Choroid plexus epithelial cell (primary cell): Measurements from ENCODE around the gene SFTA2.
"Not testable (repeated sequence)": the region's sequence is repeated elsewhere in the genome, so short reads cannot be mapped to it uniquely, and the experiment has no call there.

Experiments used
- DNase-seq: peaks from one replicate; pipeline ENCODE4 v3.0.0-alpha.2; 2010; ENCODE audit warnings: low read depth
- H3K4me3 ChIP-seq: 2 replicates; pipeline ENCODE4 v1.5.1; 2011; ENCODE audit warnings: low read depth, mild to moderate bottlenecking, control low read depth, low read length, moderate library complexity
- CTCF ChIP-seq: conservative IDR thresholded peaks from 2 replicates; pipeline ENCODE4 v1.5.1; 2011; ENCODE audit warnings: low read depth, mild to moderate bottlenecking, control low read depth, inconsistent platforms, low read length, moderate library complexity

SFTA2 gene

GRCh38 chr6:30935018-30935417 is 3.0 kb upstream of the SFTA2 start:
- no peak overlapping the region for H3K4me3 ChIP-seq
- no peak for TF ChIP-seq CTCF
- peak; percentile 73 for DNase-seq

- no peak for DNase-seq
- TF ChIP-seq CTCF, result no peak
- no peak overlapping the region for H3K4me3 ChIP-seq
These were observed 845 bp upstream of the SFTA2 start for GRCh38 chr6:30932665-30933365.

- DNase-seq, result no peak
- no peak for TF ChIP-seq CTCF
- H3K4me3 ChIP-seq, result no peak overlapping the region
These were observed 698 bp downstream of the SFTA2 start for GRCh38 chr6:30931272-30931671.

GRCh38 chr6:30930506-30930905 is 1.5 kb downstream of the SFTA2 start:
- no peak for TF ChIP-seq CTCF
- DNase-seq, result no peak
- no peak overlapping the region for H3K4me3 ChIP-seq

- DNase-seq, result no peak
- H3K4me3 ChIP-seq, result no peak overlapping the region
- TF ChIP-seq CTCF, result no peak
These were observed 3.3 kb downstream of the SFTA2 start for GRCh38 chr6:30928677-30929076.

GRCh38 chr6:30927080-30927479 is 4.9 kb downstream of the SFTA2 start:
- DNase-seq, H3K4me3 ChIP-seq: not testable (repeated sequence)

GRCh38 chr6:30926644-30927043 is 5.3 kb downstream of the SFTA2 start:
- DNase-seq, result peak; percentile 63
- no peak overlapping the region for H3K4me3 ChIP-seq
- no peak for TF ChIP-seq CTCF

GRCh38 chr6:30924040-30924627 is 7.8 kb downstream of the SFTA2 start:
- not testable (repeated sequence) for DNase-seq, H3K4me3 ChIP-seq
